Measurements from ENCODE around the gene ATP8B2. TPM values are rescaled to one million over a fixed set of nuclear protein-coding genes. Genes with fewer than 3 reads are reported as not detected.
A peak's percentile ranks its signal among the peaks of the same experiment; 100 is the strongest.
"Not testable (repeated sequence)": the region's sequence is repeated elsewhere in the genome, so short reads cannot be mapped to it uniquely, and the experiment has no call there.

ATP8B2 gene
- total RNA-seq, 2 donors from 2014 or later, result 190 to 291 TPM

- TF ChIP-seq CTCF (IDR thresholded peaks at IDR 0.05), result no peak
- peak overlapping the region; percentile 37 to 68 for H3K27ac ChIP-seq
- no peak for DNase-seq (ENCODE audit: low spot score)
- ATAC-seq (ENCODE audit: insufficient number of reproducible peaks, low FRiP score, low read depth), result no peak
- H3K9me3 ChIP-seq, result no peaks in the 10 kb centered on the region
- H3K4me1 ChIP-seq (ENCODE audit: control insufficient read depth in 1 of 2, low read depth in 2 of 2), result peaks cover 9 to 20% of the 10 kb centered on the region in 2 donors
- no peaks in the 10 kb centered on the region for H3K27me3 ChIP-seq (replicated peaks; ENCODE audit: insufficient read depth)
- peaks cover 15% of the 10 kb centered on the region for H3K36me3 ChIP-seq
- peak overlapping the region; percentile 72 for H3K4me3 ChIP-seq
Observed at GRCh38 chr1:154352581-154353459, 27.5 kb downstream of the ATP8B2 start.

GRCh38 chr1:154353460-154353904, 28.2 kb downstream of the ATP8B2 start:
- H3K27me3 ChIP-seq (replicated peaks; ENCODE audit: insufficient read depth), result no peaks in the 10 kb centered on the region
- DNase-seq (ENCODE audit: low spot score), result no peak
- H3K36me3 ChIP-seq, result peaks cover 12% of the 10 kb centered on the region
- H3K4me1 ChIP-seq (ENCODE audit: control insufficient read depth in 1 of 2, low read depth in 2 of 2), result peaks cover 9 to 20% of the 10 kb centered on the region in 2 donors
- peak; percentile 21 for TF ChIP-seq CTCF (IDR thresholded peaks at IDR 0.05)
- peak overlapping the region; percentile 72 for H3K4me3 ChIP-seq
- H3K9me3 ChIP-seq, result no peaks in the 10 kb centered on the region
- H3K27ac ChIP-seq, result peak overlapping the region; percentile 37 to 68
- ATAC-seq (ENCODE audit: insufficient number of reproducible peaks, low FRiP score, low read depth), result peak; percentile 67

GRCh38 chr1:154353966-154354365, 28.6 kb downstream of the ATP8B2 start:
- Histone ChIP-seq H3K4me3 (no peak overlapping the region), H3K27ac (peak overlapping the region in 1 of 2 donors; percentile 68), H3K27me3 (replicated peaks; ENCODE audit: insufficient read depth) (no peaks in the 10 kb centered on the region), H3K9me3 (no peaks in the 10 kb centered on the region), H3K4me1 (ENCODE audit: control insufficient read depth in 1 of 2, low read depth in 2 of 2) (peaks cover 9 to 20% of the 10 kb centered on the region in 2 donors), H3K36me3 (peaks cover 7% of the 10 kb centered on the region)
- no peak for ATAC-seq (ENCODE audit: insufficient number of reproducible peaks, low FRiP score, low read depth)
- no peak for TF ChIP-seq CTCF (IDR thresholded peaks at IDR 0.05)
- DNase-seq (ENCODE audit: low spot score), result no peak

- Histone ChIP-seq H3K27ac (no peak overlapping the region), H3K27me3 (replicated peaks; ENCODE audit: insufficient read depth) (no peaks in the 10 kb centered on the region), H3K4me1 (ENCODE audit: control insufficient read depth in 1 of 2, low read depth in 2 of 2) (peaks cover 0 to 3% of the 10 kb centered on the region in 2 donors), H3K4me3 (no peak overlapping the region), H3K9me3 (no peaks in the 10 kb centered on the region), H3K36me3 (no peaks in the 10 kb centered on the region)
- ATAC-seq (ENCODE audit: insufficient number of reproducible peaks, low FRiP score, low read depth) (no peak), DNase-seq (ENCODE audit: low spot score) (no peak)
- no peak for TF ChIP-seq CTCF (IDR thresholded peaks at IDR 0.05)
Observed at GRCh38 chr1:154358519-154358918, 33.2 kb downstream of the ATP8B2 start.

GRCh38 chr1:154360288-154360687, 35.0 kb downstream of the ATP8B2 start:
- Histone ChIP-seq H3K27ac (no peak overlapping the region), H3K36me3 (no peaks in the 10 kb centered on the region), H3K4me1 (ENCODE audit: control insufficient read depth in 1 of 2, low read depth in 2 of 2) (no peaks in the 10 kb centered on the region), H3K4me3 (no peak overlapping the region), H3K27me3 (replicated peaks; ENCODE audit: insufficient read depth) (no peaks in the 10 kb centered on the region), H3K9me3 (no peaks in the 10 kb centered on the region)
- DNase-seq (ENCODE audit: low spot score) (no peak), ATAC-seq (ENCODE audit: insufficient number of reproducible peaks, low FRiP score, low read depth) (no peak)
- no peak for TF ChIP-seq CTCF (IDR thresholded peaks at IDR 0.05)

- H3K27me3 ChIP-seq (replicated peaks; ENCODE audit: insufficient read depth); H3K36me3 ChIP-seq; ATAC-seq (ENCODE audit: insufficient number of reproducible peaks, low FRiP score, low read depth); H3K4me1 ChIP-seq (ENCODE audit: control insufficient read depth in 1 of 2, low read depth in 2 of 2); DNase-seq (ENCODE audit: low spot score); H3K4me3 ChIP-seq; H3K9me3 ChIP-seq; H3K27ac ChIP-seq: not testable (repeated sequence)
Observed at GRCh38 chr1:154360881-154361280, 35.6 kb downstream of the ATP8B2 start.
